ENCODE data around the gene SYS1.

Gene SYS1

DNA sequence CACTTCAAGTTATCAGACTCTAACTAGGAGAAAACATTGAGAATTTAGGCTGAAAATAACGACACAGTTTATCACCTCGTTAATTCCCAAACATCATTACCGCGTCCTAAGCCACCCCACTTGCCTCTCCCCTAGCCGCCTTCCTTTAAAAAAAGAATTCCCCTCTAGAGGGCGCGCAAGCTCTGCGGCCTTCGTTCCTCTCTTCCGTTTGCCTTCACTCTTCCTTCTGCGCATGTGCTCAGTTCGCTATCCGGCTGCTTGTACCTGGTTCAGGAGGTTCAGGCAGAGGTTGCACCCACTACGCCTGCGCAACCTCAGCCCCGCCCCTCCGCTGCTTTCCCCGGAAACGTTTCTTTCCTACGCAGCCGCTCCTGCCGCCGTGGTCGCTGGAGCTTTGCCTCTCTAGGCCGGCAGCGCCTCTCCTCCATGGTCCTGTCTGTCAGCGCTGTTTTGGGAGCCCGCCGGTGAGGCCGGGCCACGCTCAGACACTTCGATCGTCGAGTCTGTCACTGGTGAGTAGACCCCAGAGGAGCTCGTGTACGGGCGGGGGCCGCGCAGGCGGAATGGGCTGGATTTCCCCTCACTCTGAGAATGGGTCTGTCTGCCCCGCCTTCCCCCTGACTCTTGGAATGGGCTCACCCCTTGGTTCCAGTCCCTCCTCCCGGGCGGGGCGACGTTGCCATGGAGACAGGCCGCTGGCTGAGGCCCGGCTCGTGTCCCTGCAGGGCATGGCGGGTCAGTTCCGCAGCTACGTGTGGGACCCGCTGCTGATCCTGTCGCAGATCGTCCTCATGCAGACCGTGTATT is at the start of gene SYS1:
Gene SYS1 (plus strand): TSS at position 353 of the 807 bp plus-strand sequence. CDS start 376 bp downstream, at position 729.
- H3K4me1 ChIP-seq (ENCODE audit: control insufficient read depth, insufficient read depth, low read length), result peaks cover 13% of the 10 kb centered on the region
- peak within 1 kb of the TSS; percentile 90 for H3K9ac ChIP-seq (ENCODE audit: low read length)
- no peaks in the 10 kb centered on the region for H3K9me3 ChIP-seq (ENCODE audit: control insufficient read depth, insufficient read depth, low read depth, low read length)
- H3K4me3 ChIP-seq (ENCODE audit: low read depth, low read length), result peak within 1 kb of the TSS; percentile 87
- H3K36me3 ChIP-seq (ENCODE audit: control insufficient read depth, insufficient read depth, low read length), result peaks cover 22% of the 10 kb centered on the region
- peak within 1 kb of the TSS; percentile 72; the same call in 1 of the 2 replicates for H3K27ac ChIP-seq (ENCODE audit: low read depth, low read length)
- no peaks in the 10 kb centered on the region for H3K27me3 ChIP-seq (ENCODE audit: control insufficient read depth, insufficient read depth, low read length)

- Histone ChIP-seq H3K27me3 (ENCODE audit: control insufficient read depth, insufficient read depth, low read length) (peaks cover 18% of the 10 kb centered on the region; the same call in 1 of the 2 replicates), H3K9me3 (ENCODE audit: control insufficient read depth, insufficient read depth, low read depth, low read length) (no peaks in the 10 kb centered on the region), H3K4me3 (ENCODE audit: low read depth, low read length) (no peak overlapping the region), H3K27ac (ENCODE audit: low read depth, low read length) (no peak overlapping the region), H3K9ac (ENCODE audit: low read length) (no peak overlapping the region), H3K36me3 (ENCODE audit: control insufficient read depth, insufficient read depth, low read length) (no peaks in the 10 kb centered on the region), H3K4me1 (ENCODE audit: control insufficient read depth, insufficient read depth, low read length) (no peaks in the 10 kb centered on the region)
Observed at GRCh38 chr20:45313943-45314342, 49.0 kb upstream of the SYS1 start.

GRCh38 chr20:45315672-45316071 is 47.3 kb upstream of the SYS1 start:
- H3K4me1 ChIP-seq (ENCODE audit: control insufficient read depth, insufficient read depth, low read length), result no peaks in the 10 kb centered on the region
- H3K9me3 ChIP-seq (ENCODE audit: control insufficient read depth, insufficient read depth, low read depth, low read length), result no peaks in the 10 kb centered on the region
- H3K27ac ChIP-seq (ENCODE audit: low read depth, low read length), result no peak overlapping the region
- H3K9ac ChIP-seq (ENCODE audit: low read length), result no peak overlapping the region
- H3K4me3 ChIP-seq (ENCODE audit: low read depth, low read length), result no peak overlapping the region
- H3K36me3 ChIP-seq (ENCODE audit: control insufficient read depth, insufficient read depth, low read length), result no peaks in the 10 kb centered on the region
- H3K27me3 ChIP-seq (ENCODE audit: control insufficient read depth, insufficient read depth, low read length), result peaks cover 16% of the 10 kb centered on the region; the same call in 1 of the 2 replicates

- Histone ChIP-seq H3K4me3 (ENCODE audit: low read depth, low read length) (no peak overlapping the region), H3K9ac (ENCODE audit: low read length) (no peak overlapping the region), H3K27me3 (ENCODE audit: control insufficient read depth, insufficient read depth, low read length) (peaks cover 12% of the 10 kb centered on the region; the same call in 1 of the 2 replicates), H3K27ac (ENCODE audit: low read depth, low read length) (no peak overlapping the region), H3K36me3 (ENCODE audit: control insufficient read depth, insufficient read depth, low read length) (no peaks in the 10 kb centered on the region), H3K9me3 (ENCODE audit: control insufficient read depth, insufficient read depth, low read depth, low read length) (no peaks in the 10 kb centered on the region), H3K4me1 (ENCODE audit: control insufficient read depth, insufficient read depth, low read length) (no peaks in the 10 kb centered on the region)
Observed at GRCh38 chr20:45316150-45317080, 46.5 kb upstream of the SYS1 start.

- H3K27ac ChIP-seq (ENCODE audit: low read depth, low read length), result no peak overlapping the region
- H3K27me3 ChIP-seq (ENCODE audit: control insufficient read depth, insufficient read depth, low read length), result peaks cover 5% of the 10 kb centered on the region; the same call in 1 of the 2 replicates
- no peak overlapping the region for H3K4me3 ChIP-seq (ENCODE audit: low read depth, low read length)
- H3K9ac ChIP-seq (ENCODE audit: low read length), result no peak overlapping the region
- no peaks in the 10 kb centered on the region for H3K4me1 ChIP-seq (ENCODE audit: control insufficient read depth, insufficient read depth, low read length)
- no peaks in the 10 kb centered on the region for H3K36me3 ChIP-seq (ENCODE audit: control insufficient read depth, insufficient read depth, low read length)
- no peaks in the 10 kb centered on the region for H3K9me3 ChIP-seq (ENCODE audit: control insufficient read depth, insufficient read depth, low read depth, low read length)
Observed at GRCh38 chr20:45317826-45318225, 45.1 kb upstream of the SYS1 start.

DNA sequence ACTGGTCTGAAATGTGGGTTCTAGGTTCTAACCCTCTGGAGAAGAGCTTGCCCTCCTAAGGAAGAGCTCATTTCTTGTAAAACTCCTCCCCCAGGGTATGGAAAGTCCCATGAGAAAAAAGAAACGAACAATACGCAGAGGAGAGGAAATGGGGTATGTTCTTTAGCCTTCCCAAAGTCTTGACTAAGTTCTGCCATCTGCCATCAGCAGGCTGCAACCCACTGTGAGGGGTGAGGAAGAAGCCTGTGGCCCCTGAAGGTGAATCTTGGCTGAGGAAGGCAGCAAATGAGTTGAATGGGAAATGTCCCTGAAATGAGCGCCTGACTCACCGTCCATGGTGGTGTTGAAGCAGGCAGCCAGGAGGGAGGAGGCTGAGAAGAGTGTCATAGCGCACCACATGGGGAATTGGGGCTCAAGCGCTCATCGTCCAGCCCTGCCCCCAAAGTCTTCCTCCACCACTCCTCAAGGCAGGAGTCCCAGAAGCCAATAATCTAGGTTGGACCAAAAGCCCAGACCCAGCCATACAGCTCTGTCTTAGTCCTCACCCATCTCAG is 44.5 kb upstream of the SYS1 start:
- H3K27me3 ChIP-seq (ENCODE audit: control insufficient read depth, insufficient read depth, low read length), result 0 out of 2 replicates have a peak, but pooled peaks cover 5% of the 10 kb centered on the region
- no peak overlapping the region for H3K4me3 ChIP-seq (ENCODE audit: low read depth, low read length)
- no peaks in the 10 kb centered on the region for H3K4me1 ChIP-seq (ENCODE audit: control insufficient read depth, insufficient read depth, low read length)
- H3K9ac ChIP-seq (ENCODE audit: low read length), result no peak overlapping the region
- no peaks in the 10 kb centered on the region for H3K9me3 ChIP-seq (ENCODE audit: control insufficient read depth, insufficient read depth, low read depth, low read length)
- no peak overlapping the region for H3K27ac ChIP-seq (ENCODE audit: low read depth, low read length)
- no peaks in the 10 kb centered on the region for H3K36me3 ChIP-seq (ENCODE audit: control insufficient read depth, insufficient read depth, low read length)

DNA sequence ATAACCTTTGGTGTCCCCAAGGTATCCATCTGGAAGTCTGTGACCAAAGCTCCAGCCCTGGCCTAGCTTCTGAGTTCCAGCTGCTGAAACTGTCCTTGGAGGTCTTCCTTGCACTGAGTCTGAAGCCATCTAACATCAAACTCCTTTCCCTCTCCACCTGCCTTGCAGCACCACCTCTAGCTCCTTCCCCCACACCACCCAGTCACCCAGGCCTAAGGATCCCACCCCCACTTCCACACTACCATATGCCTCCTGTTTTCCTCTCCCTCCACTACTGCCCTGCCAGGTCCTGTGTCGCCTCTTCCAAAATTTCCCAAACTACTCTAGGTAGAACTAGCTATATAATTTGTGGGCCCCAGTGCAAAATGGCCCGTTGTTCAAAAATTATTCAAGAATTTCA is 44.0 kb upstream of the SYS1 start:
- Histone ChIP-seq H3K9me3 (ENCODE audit: control insufficient read depth, insufficient read depth, low read depth, low read length) (no peaks in the 10 kb centered on the region), H3K27ac (ENCODE audit: low read depth, low read length) (no peak overlapping the region), H3K27me3 (ENCODE audit: control insufficient read depth, insufficient read depth, low read length) (0 out of 2 replicates have a peak, but pooled peaks cover 5% of the 10 kb centered on the region), H3K36me3 (ENCODE audit: control insufficient read depth, insufficient read depth, low read length) (no peaks in the 10 kb centered on the region), H3K4me1 (ENCODE audit: control insufficient read depth, insufficient read depth, low read length) (no peaks in the 10 kb centered on the region), H3K4me3 (ENCODE audit: low read depth, low read length) (no peak overlapping the region), H3K9ac (ENCODE audit: low read length) (no peak overlapping the region)

DNA sequence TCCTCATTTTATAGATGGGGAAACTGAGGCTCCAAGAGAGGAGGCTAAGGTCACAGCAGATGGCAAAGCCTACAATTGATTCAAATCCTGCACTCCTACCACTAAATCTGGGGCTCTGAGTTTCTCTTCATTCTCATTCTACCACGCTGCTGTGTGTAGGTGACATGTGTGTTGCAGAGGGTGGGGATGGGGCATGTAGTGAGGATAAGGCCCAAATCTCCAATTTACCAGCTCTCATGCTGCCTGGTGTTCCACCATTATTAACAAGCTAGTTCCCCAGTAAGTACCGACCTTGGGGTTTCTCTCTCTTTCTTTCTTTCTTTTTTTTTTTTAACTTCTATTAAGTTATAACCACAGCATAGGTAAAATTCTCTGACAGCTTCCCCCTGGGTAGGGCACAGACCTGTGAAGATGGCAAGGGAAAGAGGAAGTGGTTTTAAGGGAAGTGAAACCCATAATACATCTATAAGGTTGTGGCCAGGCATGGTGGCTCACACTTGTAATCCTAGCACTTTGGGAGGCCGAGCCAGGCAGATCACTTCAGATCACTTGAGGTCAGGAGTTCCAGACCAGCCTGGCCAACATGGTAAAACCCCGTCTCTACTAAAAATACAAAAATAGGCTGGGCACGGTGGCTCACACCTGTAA is 41.9 kb upstream of the SYS1 start:
- Histone ChIP-seq H3K4me3 (ENCODE audit: low read depth, low read length) (no peak overlapping the region), H3K36me3 (ENCODE audit: control insufficient read depth, insufficient read depth, low read length) (peaks cover 5% of the 10 kb centered on the region), H3K9ac (ENCODE audit: low read length) (no peak overlapping the region), H3K4me1 (ENCODE audit: control insufficient read depth, insufficient read depth, low read length) (peaks cover 5% of the 10 kb centered on the region; the same call in 1 of the 2 replicates), H3K9me3 (ENCODE audit: control insufficient read depth, insufficient read depth, low read depth, low read length) (no peaks in the 10 kb centered on the region), H3K27me3 (ENCODE audit: control insufficient read depth, insufficient read depth, low read length) (0 out of 2 replicates have a peak, but pooled peaks cover 1% of the 10 kb centered on the region), H3K27ac (ENCODE audit: low read depth, low read length) (no peak overlapping the region)

- no peak overlapping the region for H3K27ac ChIP-seq (ENCODE audit: low read depth, low read length)
- H3K36me3 ChIP-seq (ENCODE audit: control insufficient read depth, insufficient read depth, low read length), result peaks cover 21% of the 10 kb centered on the region
- no peaks in the 10 kb centered on the region for H3K27me3 ChIP-seq (ENCODE audit: control insufficient read depth, insufficient read depth, low read length)
- no peak overlapping the region for H3K9ac ChIP-seq (ENCODE audit: low read length)
- peaks cover 5% of the 10 kb centered on the region; the same call in 1 of the 2 replicates for H3K4me1 ChIP-seq (ENCODE audit: control insufficient read depth, insufficient read depth, low read length)
- no peaks in the 10 kb centered on the region for H3K9me3 ChIP-seq (ENCODE audit: control insufficient read depth, insufficient read depth, low read depth, low read length)
- no peak overlapping the region for H3K4me3 ChIP-seq (ENCODE audit: low read depth, low read length)
Observed at GRCh38 chr20:45322952-45323383, 40.0 kb upstream of the SYS1 start.

DNA sequence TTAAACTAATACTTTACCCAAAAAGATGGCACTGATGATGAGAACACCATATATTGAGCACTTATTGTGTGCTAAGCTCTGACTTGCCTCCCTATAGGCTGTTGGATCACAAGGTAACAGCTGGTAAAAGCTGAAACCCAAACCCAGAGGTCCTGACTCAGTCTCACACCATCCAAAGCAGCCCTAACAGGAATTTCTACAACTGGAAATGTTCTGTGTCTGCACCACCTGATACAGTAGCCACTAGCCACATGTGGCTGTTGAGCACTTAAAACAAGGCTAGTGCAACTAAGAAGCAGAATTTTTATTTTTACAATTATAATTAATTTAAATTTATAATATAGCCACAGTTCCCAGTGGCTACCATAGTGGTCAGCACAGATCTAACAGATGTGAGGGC is 39.2 kb upstream of the SYS1 start:
- peaks cover 5% of the 10 kb centered on the region; the same call in 1 of the 2 replicates for H3K4me1 ChIP-seq (ENCODE audit: control insufficient read depth, insufficient read depth, low read length)
- H3K27me3 ChIP-seq (ENCODE audit: control insufficient read depth, insufficient read depth, low read length), result no peaks in the 10 kb centered on the region
- no peak overlapping the region for H3K9ac ChIP-seq (ENCODE audit: low read length)
- H3K36me3 ChIP-seq (ENCODE audit: control insufficient read depth, insufficient read depth, low read length), result peaks cover 28% of the 10 kb centered on the region
- no peak overlapping the region for H3K4me3 ChIP-seq (ENCODE audit: low read depth, low read length)
- no peak overlapping the region for H3K27ac ChIP-seq (ENCODE audit: low read depth, low read length)
- no peaks in the 10 kb centered on the region for H3K9me3 ChIP-seq (ENCODE audit: control insufficient read depth, insufficient read depth, low read depth, low read length)
